ENCODE data around the gene KLF11.
"Not testable (repeated sequence)": the region's sequence is repeated elsewhere in the genome, so short reads cannot be mapped to it uniquely, and the experiment has no call there.

Gene KLF11

GRCh38 chr2:10004836-10005235 is 38.5 kb upstream of the KLF11 start:
- in situ Hi-C loops (cut with HindIII; ENCODE audit: low pct_unique_long_range_greater_than_20kb, low sequenced_read_pairs): no loop called here
- no peak for TF ChIP-seq JUND (IDR thresholded peaks at IDR 0.05; ENCODE audit: low read depth)

GRCh38 chr2:10005461-10006235 is 37.7 kb upstream of the KLF11 start:
- no peak for DNase-seq (ENCODE audit: low read depth in 1 of 2, low spot score in 1 of 2)
- in situ Hi-C loops (cut with HindIII; ENCODE audit: low pct_unique_long_range_greater_than_20kb, low sequenced_read_pairs): no loop called here
- no peak for TF ChIP-seq JUND (IDR thresholded peaks at IDR 0.05; ENCODE audit: low read depth)

More at GRCh38 chr2:10004836-10005235, 38.5 kb upstream of the KLF11 start:
- no peak for DNase-seq (ENCODE audit: low read depth in 1 of 2, low spot score in 1 of 2)

- DNase-seq (ENCODE audit: low read depth in 1 of 2, low spot score in 1 of 2): no peak
Observed at GRCh38 chr2:10006236-10007161, 36.9 kb upstream of the KLF11 start.

DNA sequence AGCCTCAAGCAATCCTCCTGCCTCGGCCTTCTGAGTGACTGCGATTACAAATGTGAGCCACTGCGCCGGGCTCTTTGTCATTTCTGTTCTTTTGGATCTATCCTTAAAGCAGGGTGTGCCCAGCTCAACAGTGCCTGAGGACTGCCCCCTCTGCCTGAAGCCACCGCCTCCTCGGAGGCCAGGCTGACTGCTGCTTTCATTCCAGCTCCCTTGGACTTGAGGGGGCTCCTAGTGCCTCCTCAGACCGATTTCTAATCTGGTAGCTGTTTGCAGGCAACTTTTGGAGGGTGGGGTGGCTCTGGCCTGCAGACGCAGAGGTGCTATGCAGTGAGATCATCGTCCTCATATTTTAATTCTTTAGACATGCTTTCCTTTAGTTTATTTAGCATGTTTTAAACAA is 35.9 kb upstream of the KLF11 start:
- in situ Hi-C loops (cut with HindIII; ENCODE audit: low pct_unique_long_range_greater_than_20kb, low sequenced_read_pairs): no loop called here
- TF ChIP-seq JUND (IDR thresholded peaks at IDR 0.05; ENCODE audit: low read depth): no peak
- no peak for DNase-seq (ENCODE audit: low read depth in 1 of 2, low spot score in 1 of 2)

More at GRCh38 chr2:10006236-10007161, 36.9 kb upstream of the KLF11 start:
- TF ChIP-seq JUND (IDR thresholded peaks at IDR 0.05; ENCODE audit: low read depth): no peak
- in situ Hi-C loops (cut with HindIII; ENCODE audit: low pct_unique_long_range_greater_than_20kb, low sequenced_read_pairs): no loop called here

- no peak for TF ChIP-seq JUND (IDR thresholded peaks at IDR 0.05; ENCODE audit: low read depth)
- in situ Hi-C loops (cut with HindIII; ENCODE audit: low pct_unique_long_range_greater_than_20kb, low sequenced_read_pairs): no loop called here
- DNase-seq (ENCODE audit: low read depth in 1 of 2, low spot score in 1 of 2): no peak
Observed at GRCh38 chr2:10007921-10008808, 35.2 kb upstream of the KLF11 start.

DNA sequence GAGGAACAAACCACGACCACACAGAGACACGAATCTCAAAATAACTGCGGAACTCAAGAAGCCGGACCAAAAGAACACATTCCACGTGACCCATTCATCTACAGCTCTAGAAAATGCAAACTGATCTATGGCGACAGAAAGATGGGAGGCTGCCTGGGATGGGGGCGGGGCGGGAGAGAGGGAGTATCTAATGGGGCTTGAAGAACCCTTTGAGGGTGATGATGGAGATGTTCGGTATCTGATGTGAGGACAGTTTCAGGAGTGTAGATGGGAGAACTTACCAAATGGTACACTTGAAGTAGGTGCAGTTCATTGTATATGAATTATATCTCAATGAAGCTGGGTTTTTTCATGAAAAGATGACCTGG is 34.6 kb upstream of the KLF11 start:
- no peak for TF ChIP-seq JUND (IDR thresholded peaks at IDR 0.05; ENCODE audit: low read depth)
- in situ Hi-C loops (cut with HindIII; ENCODE audit: low pct_unique_long_range_greater_than_20kb, low sequenced_read_pairs): no loop called here
- no peak for DNase-seq (ENCODE audit: low read depth in 1 of 2, low spot score in 1 of 2)

GRCh38 chr2:10009271-10009810 is 34.0 kb upstream of the KLF11 start:
- TF ChIP-seq JUND (IDR thresholded peaks at IDR 0.05; ENCODE audit: low read depth): no peak
- no peak for DNase-seq (ENCODE audit: low read depth in 1 of 2, low spot score in 1 of 2)
- in situ Hi-C loops (cut with HindIII; ENCODE audit: low pct_unique_long_range_greater_than_20kb, low sequenced_read_pairs): no loop called here

- no peak for DNase-seq (ENCODE audit: low read depth in 1 of 2, low spot score in 1 of 2)
- in situ Hi-C loops (cut with HindIII; ENCODE audit: low pct_unique_long_range_greater_than_20kb, low sequenced_read_pairs): no loop called here
- TF ChIP-seq JUND (IDR thresholded peaks at IDR 0.05; ENCODE audit: low read depth): no peak
Observed at GRCh38 chr2:10009811-10010781, 33.3 kb upstream of the KLF11 start.

- in situ Hi-C loops (cut with HindIII; ENCODE audit: low pct_unique_long_range_greater_than_20kb, low sequenced_read_pairs); DNase-seq (ENCODE audit: low read depth in 1 of 2, low spot score in 1 of 2): not testable (repeated sequence)
Observed at GRCh38 chr2:10010861-10011605, 32.3 kb upstream of the KLF11 start.

DNA sequence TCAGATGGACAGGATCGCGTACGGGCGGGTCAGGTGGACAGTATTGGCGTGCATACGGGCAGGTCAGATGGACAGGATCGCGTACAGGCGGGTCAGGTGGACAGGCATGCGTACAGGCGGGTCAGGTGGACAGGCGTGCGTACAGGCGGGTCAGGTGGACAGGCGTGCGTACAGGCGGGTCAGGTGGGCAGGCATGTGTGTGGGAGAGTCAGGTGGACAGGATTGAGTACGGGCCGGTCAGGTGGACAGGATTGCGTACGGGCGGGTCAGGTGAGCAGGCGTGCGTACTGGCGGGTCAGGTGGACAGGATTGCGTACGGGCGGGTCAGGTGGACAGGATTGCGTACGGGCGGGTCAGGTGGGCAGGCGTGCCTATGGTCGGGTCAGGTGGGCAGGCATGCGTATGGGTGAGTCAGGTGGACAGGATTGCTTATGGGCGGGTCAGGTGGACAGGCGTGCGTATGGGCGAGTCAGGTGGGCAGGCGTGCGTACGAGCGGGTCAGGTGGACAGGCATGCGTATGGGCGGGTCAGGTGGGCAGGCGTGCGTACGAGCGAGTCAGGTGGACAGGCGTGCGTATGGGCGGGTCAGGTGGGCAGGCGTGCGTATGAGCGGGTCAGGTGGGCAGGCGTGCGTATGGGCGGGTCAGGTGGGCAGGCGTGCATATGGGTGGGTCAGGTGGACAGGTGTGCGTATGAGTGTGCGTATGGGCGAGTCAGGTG is 31.6 kb upstream of the KLF11 start:
- DNase-seq (ENCODE audit: low read depth in 1 of 2, low spot score in 1 of 2); in situ Hi-C loops (cut with HindIII; ENCODE audit: low pct_unique_long_range_greater_than_20kb, low sequenced_read_pairs): not testable (repeated sequence)

GRCh38 chr2:10012366-10012962 is 30.9 kb upstream of the KLF11 start:
- in situ Hi-C loops (cut with HindIII; ENCODE audit: low pct_unique_long_range_greater_than_20kb, low sequenced_read_pairs); DNase-seq (ENCODE audit: low read depth in 1 of 2, low spot score in 1 of 2): not testable (repeated sequence)

All from T47D (cell line).